ENCODE results near the gene SFN.

GRCh38 chr1:26877326-26877725 lies 14.4 kb downstream of the SFN start:
- TF ChIP-seq, protein P1, sequence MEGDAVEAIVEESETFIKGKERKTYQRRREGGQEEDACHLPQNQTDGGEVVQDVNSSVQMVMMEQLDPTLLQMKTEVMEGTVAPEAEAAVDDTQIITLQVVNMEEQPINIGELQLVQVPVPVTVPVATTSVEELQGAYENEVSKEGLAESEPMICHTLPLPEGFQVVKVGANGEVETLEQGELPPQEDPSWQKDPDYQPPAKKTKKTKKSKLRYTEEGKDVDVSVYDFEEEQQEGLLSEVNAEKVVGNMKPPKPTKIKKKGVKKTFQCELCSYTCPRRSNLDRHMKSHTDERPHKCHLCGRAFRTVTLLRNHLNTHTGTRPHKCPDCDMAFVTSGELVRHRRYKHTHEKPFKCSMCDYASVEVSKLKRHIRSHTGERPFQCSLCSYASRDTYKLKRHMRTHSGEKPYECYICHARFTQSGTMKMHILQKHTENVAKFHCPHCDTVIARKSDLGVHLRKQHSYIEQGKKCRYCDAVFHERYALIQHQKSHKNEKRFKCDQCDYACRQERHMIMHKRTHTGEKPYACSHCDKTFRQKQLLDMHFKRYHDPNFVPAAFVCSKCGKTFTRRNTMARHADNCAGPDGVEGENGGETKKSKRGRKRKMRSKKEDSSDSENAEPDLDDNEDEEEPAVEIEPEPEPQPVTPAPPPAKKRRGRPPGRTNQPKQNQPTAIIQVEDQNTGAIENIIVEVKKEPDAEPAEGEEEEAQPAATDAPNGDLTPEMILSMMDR (conservative IDR thresholded peaks at IDR 0.05; ENCODE audit: low read length): no peak
- TF ChIP-seq EZH2phosphoT487 (IDR thresholded peaks at IDR 0.05; ENCODE audit: borderline replicate concordance, low read depth, low read length): no peak
